ENCODE results near the gene ABO. TPM values are rescaled to one million over a fixed set of nuclear protein-coding genes. Genes with fewer than 3 reads are reported as not detected.

ABO gene
- total and polyA plus RNA-seq, 10 of the 15 experiments (the other 5 are each of a cell fraction or from before 2014, with no cell fraction given): 0.10 TPM; not detected in 9

GRCh38 chr9:133315997-133316396 lies 41.0 kb upstream of the ABO start:
- BruUV-seq (replicated peaks): no TSS peak
- ChIA-PET CTCF (no interaction called here), RAD21 (ENCODE audit: unreplicated experiment) (no interaction called here), SMC1A (ENCODE audit: uncharacterized antibody, unreplicated experiment) (no interaction called here), POLR2A (no interaction called here)
- DNase-seq (ENCODE audit: low read depth, low spot score): no peak
- H3K4me1 ChIP-seq (ENCODE audit: control insufficient read depth, insufficient read depth, low read length): no peaks in the 10 kb centered on the region
- no peak overlapping the region for H3K4me3 ChIP-seq
- no peak overlapping the region for H3K27ac ChIP-seq (ENCODE audit: control insufficient read depth, insufficient read depth)
- in situ Hi-C loops (cut with MboI) (no loop called here), intact Hi-C loops (cut with micrococcal nuclease; ENCODE audit: unreplicated experiment) (no loop called here)
- 13% methylated on average over 2 of the region's 2 CpGs for WGBS (ENCODE audit: insufficient coverage, insufficient replicate concordance, low lambda C conversion rate, missing lambda C conversion rate)
- H3K4me2 ChIP-seq (ENCODE audit: control insufficient read depth, insufficient read depth): no peak overlapping the region
- H3K9ac ChIP-seq (ENCODE audit: control insufficient read depth, insufficient read depth, low read length): no peak overlapping the region
- no peak for TF ChIP-seq ATF2 (IDR thresholded peaks at IDR 0.05; ENCODE audit: low read length)
- TF ChIP-seq CHD1 (IDR thresholded peaks at IDR 0.05; ENCODE audit: low read depth, low read length): no peak
- no peak for TF ChIP-seq CTCF (IDR thresholded peaks at IDR 0.05 in 2 of 3, conservative IDR thresholded peaks at IDR 0.05 in 1 of 3; ENCODE audit: control insufficient read depth in 2 of 3, extremely low read depth in 1 of 3, insufficient read depth in 1 of 3, low read depth in 3 of 3, low read length in 3 of 3)
- TF ChIP-seq IKZF2 (IDR thresholded peaks at IDR 0.05): no peak
- no peak for TF ChIP-seq TBL1XR1 (IDR thresholded peaks at IDR 0.05; ENCODE audit: low read depth, low read length)
- no peak for TF ChIP-seq IRF5 (IDR thresholded peaks at IDR 0.05; ENCODE audit: borderline replicate concordance)
- no peak for TF ChIP-seq NR2F1 (conservative IDR thresholded peaks at IDR 0.05)
- TF ChIP-seq ZNF217 (IDR thresholded peaks at IDR 0.05): no peak
- no peak for TF ChIP-seq SP1 (IDR thresholded peaks at IDR 0.05; ENCODE audit: low read depth, low read length)
- TF ChIP-seq TAF1 (IDR thresholded peaks at IDR 0.05; ENCODE audit: borderline replicate concordance, low read depth, low read length): no peak
- TF ChIP-seq HDAC2 (IDR thresholded peaks at IDR 0.05): no peak
- TF ChIP-seq NR2C1 (IDR thresholded peaks at IDR 0.05): no peak
- no peaks in the 10 kb centered on the region for H3K9me3 ChIP-seq (replicated peaks; ENCODE audit: control insufficient read depth, insufficient read depth, low read length)
- FAIRE-seq: no peak
- no peaks in the 10 kb centered on the region for H3K27me3 ChIP-seq (replicated peaks in 1 of 2; ENCODE audit: control insufficient read depth in 2 of 2, insufficient read depth in 2 of 2, low read length in 1 of 2)
- H3K36me3 ChIP-seq (ENCODE audit: control insufficient read depth in 2 of 2, insufficient read depth in 2 of 2, low read length in 1 of 2): no peaks in the 10 kb centered on the region
- H2AFZ ChIP-seq (ENCODE audit: control insufficient read depth, low read depth, low read length): no peak overlapping the region
- H4K20me1 ChIP-seq (ENCODE audit: control insufficient read depth, insufficient read depth): no peaks in the 10 kb centered on the region
- no peak for ATAC-seq
- H3K79me2 ChIP-seq (ENCODE audit: control insufficient read depth, insufficient read depth, low read length): no peaks in the 10 kb centered on the region

All from GM12878 (cell line).